GM18951 (cell line): ENCODE measurements around the gene PHACTR4.
"Not testable (repeated sequence)": the region's sequence is repeated elsewhere in the genome, so short reads cannot be mapped to it uniquely, and the experiment has no call there.

Source experiments
- POLR2A ChIP-seq: IDR thresholded peaks from 4 replicates; pipeline ENCODE4 v1.6.1; 2011; ENCODE audit warnings: mild to moderate bottlenecking; ENCODE audit not compliant: insufficient read length, insufficient read depth; ENCODE audit errors: extremely low read depth
- in situ Hi-C: fragments of 300-500 bp; cut with MboI; formaldehyde crosslinking; loops from one replicate; pipeline ENCODE4 v1.12.0; 2022; ENCODE audit warnings: low sequenced_read_pairs, mixed read lengths, inconsistent platforms; ENCODE audit not compliant: unreplicated experiment

The PHACTR4 gene

DNA sequence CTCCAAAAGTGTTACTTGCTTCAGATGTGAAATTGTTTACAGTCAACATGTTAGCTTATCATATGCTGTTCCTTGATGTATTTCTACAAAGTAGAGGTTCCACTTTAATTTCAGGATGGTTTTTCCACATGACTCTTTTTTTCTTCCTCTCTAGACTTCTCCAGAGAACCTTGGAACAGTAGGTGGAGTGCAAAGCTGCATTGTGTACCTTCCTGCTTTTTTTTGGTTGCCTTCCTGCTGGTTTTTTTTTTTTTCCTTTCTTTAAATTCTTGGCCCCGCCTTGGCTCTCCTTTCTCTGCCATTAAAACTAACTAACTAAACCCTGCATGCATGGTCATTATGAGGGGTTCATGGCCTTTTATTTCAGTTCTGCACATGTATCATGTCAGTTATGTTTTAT is 88.1 kb downstream of the PHACTR4 start:
- TF ChIP-seq POLR2A, result no peak
- in situ Hi-C loops, result no loop called here

DNA sequence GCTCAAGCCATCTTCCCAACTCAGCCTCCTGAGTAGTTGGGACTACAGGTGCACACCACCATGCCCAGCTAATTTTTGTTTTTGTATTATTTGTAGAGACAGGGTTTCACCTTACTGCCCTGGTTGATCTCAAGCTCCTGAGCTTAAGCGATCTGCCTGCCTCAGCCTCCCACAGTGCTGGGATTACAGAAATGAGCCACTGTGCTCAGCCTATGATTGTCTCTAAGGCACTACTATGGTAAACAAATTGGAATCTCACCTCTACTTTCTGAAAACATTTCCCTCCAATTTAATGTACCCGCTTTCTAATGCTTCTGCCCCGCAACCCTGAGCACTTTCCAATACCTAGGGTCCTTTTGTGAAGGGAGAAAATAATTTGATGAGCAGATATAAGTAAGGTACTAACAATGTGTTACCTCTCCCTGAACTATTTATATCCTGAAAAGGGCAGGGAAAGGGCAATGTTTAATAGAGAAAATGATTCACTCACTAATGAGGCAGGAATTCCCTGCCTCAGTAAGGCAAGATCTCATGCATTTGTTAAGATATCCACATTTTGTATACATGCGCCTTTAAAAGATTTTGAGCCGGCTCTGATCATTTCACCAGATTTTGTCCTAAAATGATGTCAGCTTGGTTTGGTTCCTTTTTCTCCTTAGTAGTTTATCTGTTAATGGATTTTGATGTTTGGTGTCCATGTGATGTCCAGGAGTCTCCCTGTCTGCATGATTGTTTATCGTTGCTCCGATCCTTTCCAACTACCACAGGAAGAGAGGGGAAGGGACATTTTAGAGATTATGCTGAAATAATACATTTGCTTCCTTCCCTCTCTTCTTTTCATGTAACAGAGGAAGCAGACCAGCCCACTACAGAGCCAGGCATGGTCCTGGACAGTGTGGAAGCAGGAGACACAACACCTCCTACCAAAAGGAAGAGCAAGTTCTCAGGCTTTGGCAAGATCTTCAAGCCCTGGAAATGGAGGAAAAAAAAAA is 89.0 kb downstream of the PHACTR4 start:
- in situ Hi-C loops, result no loop called here
- TF ChIP-seq POLR2A, result no peak

DNA sequence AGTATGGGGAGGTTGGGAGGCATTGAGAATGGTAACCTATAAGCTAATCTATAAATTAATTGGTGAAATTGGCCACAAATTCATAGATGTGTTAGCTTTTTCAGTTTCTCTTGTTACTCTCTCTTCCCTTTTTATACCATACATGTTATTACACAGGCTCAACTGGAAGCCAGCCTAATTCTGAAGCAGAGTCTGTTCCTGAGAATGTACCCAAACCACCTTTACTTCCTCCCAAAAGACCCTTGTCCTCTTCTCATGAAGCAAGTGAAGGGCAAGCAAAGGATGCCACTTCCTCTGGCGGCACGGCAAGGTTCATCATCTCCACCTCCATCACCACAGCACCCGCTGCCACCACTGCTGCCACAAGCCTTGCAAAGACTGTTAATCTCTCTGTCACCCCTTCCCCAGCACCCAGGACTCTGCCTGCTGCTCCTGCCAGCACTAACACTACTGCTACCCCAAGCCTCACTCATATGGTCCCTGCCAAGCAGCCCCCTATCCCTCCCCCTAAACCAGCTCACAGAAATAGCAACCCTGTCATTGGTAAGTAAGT is 96.8 kb downstream of the PHACTR4 start:
- in situ Hi-C loops, result no loop called here

GRCh38 chr1:28470146-28470545 is 100.6 kb downstream of the PHACTR4 start:
- no peak for TF ChIP-seq POLR2A
- in situ Hi-C loops, result no loop called here

More for the DNA sequence above, 96.8 kb downstream of the PHACTR4 start:
- TF ChIP-seq POLR2A, result no peak

GRCh38 chr1:28479497-28479896 is 110.0 kb downstream of the PHACTR4 start:
- in situ Hi-C loops, result not testable (repeated sequence)

DNA sequence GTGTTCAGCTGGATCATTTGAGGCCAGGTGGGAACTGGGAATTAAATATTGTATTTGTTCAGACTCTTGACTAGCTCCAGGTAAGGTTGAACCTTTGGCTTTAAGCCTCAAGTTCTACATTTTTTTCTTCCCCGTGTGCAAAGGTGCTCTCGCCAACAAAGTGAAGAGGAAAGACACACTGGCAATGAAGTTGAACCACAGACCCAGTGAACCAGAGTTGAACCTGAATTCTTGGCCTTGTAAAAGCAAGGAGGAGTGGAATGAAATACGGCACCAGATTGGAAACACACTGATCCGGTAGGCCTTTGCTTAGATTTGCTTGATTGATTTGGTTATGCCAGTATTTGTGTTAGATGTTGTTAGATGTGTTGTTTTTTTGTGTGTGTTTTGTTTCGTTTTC is 110.8 kb downstream of the PHACTR4 start:
- TF ChIP-seq POLR2A, result no peak
- in situ Hi-C loops, result no loop called here

- TF ChIP-seq POLR2A, result no peak
- in situ Hi-C loops, result no loop called here
Measured at GRCh38 chr1:28482138-28482537, 112.6 kb downstream of the PHACTR4 start.

DNA sequence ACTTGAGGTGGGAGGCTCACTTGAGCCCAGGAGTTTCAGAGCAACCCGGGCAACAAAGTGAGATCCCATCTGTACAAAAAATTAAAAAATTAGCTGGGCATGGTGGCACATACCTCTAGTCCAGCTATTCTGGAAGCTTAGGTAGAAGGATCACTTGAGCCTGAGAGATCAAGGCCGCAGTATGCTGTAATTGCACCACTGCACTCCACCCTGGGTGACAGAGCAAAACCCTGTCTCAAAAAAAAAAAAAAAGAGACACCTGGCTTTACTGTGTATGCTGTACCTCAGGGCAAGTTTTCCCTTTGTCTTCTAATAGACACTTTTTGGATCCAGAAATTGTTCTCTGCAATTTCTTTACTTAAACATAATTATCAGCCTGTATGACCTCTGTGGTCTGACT is 113.2 kb downstream of the PHACTR4 start:
- no peak for TF ChIP-seq POLR2A
- in situ Hi-C loops, result no loop called here

DNA sequence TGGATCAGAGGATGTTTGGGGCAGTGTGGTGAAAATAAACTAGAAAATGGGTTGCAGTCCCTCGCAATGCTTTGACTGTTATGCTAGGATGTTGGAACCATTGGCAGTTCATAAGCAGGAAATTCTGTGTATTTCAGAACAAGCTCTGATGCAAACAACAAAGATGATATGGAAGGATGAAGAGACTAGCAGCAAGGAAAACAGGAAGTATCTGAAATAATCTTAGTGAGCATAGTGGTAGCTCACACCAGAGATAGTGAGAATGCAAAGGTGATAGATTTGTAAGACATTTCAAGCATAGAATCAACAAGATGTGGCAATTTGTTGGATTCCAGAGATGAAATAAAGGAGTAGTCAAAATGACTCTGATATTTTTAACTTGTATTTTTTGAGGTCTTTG is 125.2 kb downstream of the PHACTR4 start:
- in situ Hi-C loops, result no loop called here

DNA sequence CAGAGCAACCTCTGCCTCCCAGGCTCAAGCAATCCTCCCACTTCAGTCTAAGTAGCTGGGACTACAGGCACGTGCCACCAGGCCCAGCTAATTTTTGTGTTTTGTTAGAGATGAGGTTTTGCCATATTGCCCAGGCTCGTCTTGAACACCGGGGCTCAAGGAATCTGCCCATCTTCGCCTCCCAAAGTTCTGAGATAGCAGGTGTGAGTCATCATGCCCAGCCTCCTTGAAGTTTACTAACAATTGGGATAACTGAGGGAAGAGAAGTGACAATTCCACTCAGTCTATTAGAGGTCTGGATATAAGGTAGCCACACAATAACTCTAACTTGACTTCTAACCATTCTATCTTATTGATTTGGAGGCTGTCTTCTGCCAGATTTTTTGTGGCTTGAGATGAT is 130.0 kb downstream of the PHACTR4 start:
- in situ Hi-C loops, result no loop called here

More for the DNA sequence above, 125.2 kb downstream of the PHACTR4 start:
- no peak for TF ChIP-seq POLR2A

DNA sequence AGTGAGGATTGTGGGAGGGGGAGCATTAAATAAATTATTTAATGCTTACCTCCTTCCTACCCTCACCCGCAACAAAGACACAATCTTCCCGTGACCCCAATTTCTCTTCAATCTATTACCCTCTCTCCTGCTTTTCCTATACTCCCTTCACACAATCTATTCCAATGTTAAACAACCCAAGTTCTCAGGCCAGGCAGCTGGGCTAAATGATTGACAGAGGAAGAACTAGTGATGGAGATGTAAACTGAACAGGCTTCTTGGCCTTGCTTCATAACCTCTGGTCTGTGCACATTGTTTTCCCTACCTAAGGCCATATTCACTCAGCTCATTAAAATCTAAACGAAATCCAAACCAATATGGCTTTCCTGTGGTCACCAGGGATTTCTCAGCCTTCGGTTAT is 132.4 kb downstream of the PHACTR4 start:
- no peak for TF ChIP-seq POLR2A
- in situ Hi-C loops, result no loop called here

More for the DNA sequence above, 130.0 kb downstream of the PHACTR4 start:
- no peak for TF ChIP-seq POLR2A

DNA sequence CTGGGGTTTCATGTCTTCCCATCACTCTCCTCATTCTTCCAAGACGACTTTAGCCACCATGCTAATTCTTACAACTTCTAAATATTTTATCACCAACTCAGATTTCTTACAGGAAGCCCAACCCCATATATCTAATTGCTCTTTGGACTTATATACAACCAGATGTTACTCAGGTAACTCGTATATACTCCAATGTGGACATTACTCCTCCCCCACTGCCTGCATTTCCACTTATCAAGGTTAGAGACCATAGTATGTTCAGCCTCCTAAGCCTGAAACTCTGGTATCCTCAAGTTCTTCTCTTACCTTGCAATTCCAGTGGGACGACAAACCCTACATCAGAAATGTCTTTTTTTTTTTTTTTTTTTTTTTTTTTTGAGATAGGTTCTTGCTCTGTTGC is 133.6 kb downstream of the PHACTR4 start:
- in situ Hi-C loops, result no loop called here

DNA sequence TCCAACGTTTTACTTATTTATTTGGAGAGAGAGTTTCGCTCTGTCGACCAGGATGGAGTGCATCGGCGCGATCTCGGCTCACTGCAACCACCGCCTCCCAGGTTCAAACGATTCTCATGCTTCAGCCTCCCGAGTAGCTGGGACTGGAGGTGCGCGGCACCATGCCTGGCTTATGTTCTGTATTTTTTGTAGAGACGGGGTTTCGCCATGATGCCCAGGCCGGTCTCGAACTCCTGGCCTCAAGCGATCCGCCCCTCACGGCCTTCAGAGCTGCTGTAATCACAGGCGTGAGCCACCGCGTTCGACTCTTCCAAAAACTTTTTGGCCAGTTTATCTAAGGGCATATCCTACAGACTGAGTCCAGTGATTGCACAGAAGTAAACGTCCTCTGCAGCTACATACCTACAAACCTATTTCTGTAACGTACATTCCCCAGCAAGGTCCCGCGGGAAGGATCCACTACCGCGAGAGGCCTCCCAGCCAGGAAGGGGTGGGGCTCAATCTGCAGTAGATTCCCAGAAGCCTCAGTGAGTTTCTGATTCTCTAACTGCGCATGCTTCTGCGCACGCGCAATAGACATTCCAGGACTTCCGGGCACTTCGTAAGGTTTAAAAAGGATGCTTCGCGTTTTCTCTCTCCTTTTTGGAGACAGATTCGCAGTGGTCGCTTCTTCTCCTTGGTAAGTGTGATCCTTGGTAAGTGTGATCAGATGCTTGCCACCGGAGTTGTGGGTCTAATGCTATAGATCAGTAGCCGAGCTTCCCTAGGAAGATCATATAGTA is 136.1 kb downstream of the PHACTR4 start, which contains the start of gene RCC1:
Gene RCC1 (plus strand): TSS at position 638 of the 782 bp plus-strand sequence. CDS start 23,824 bp downstream, outside the sequence.
- TF ChIP-seq POLR2A, result peak; percentile 98
- in situ Hi-C loops, result no loop called here

More for the DNA sequence above, 133.6 kb downstream of the PHACTR4 start:
- no peak for TF ChIP-seq POLR2A

DNA sequence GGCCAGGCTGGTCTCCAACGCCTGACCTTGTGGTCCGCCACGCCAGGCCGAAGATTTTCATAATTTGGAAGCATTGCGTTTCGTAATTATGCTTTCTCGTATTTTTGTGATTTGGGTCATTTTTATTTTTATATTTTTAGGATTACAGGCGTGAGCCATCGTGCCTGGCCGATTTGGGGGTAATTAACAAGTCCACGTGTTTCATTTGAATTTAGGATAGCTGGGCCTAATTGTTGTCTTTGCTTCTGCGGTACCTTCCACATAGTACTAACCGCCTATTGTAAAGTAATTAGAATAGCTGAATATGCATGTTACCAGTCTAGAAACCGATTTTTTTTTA is 137.3 kb downstream of the PHACTR4 start:
- TF ChIP-seq POLR2A, result no peak
- in situ Hi-C loops, result no loop called here

GRCh38 chr1:28507247-28507645 is 137.7 kb downstream of the PHACTR4 start:
- TF ChIP-seq POLR2A, result peak; percentile 45
- in situ Hi-C loops, result no loop called here
